Upper lobe of left lung (tissue), 4 donors: ENCODE measurements around the gene CLIP1.

Experiments used
- CTCF ChIP-seq, 6 experiments: fragments of 450-650 bp in 4 of 6; fragments of 200-600 bp in 2 of 6; sonication (generic) in 2 of 6; IDR thresholded peaks; one replicate each; pipeline ENCODE4 v1.5.1; 2016 to 2019; ENCODE audit warnings: antibody characterized with exemption in 6 of 6
- POLR2A ChIP-seq, 4 donors: fragments of 450-650 bp; IDR thresholded peaks; one replicate each; pipeline ENCODE4 v1.5.1; 2016 to 2017; ENCODE audit warnings: antibody characterized with exemption in 4 of 4, mild to moderate bottlenecking in 2 of 4
- POLR2AphosphoS5 ChIP-seq, 2 donors: sonication (generic); formaldehyde crosslinking; IDR thresholded peaks; one replicate each; pipeline ENCODE4 v1.5.1; 2017; ENCODE audit warnings: antibody characterized with exemption in 2 of 2

GRCh38 chr12:122413516-122414404 lies 8.7 kb downstream of the CLIP1 start:
- TF ChIP-seq POLR2A (IDR thresholded peaks at IDR 0.05) (no peak), CTCF (IDR thresholded peaks at IDR 0.05) (no peak), POLR2AphosphoS5 (IDR thresholded peaks at IDR 0.05) (no peak)
